GM12864 (cell line): ENCODE measurements around the gene SHPK.

Experiments used
- DNase-seq: peaks from one replicate; pipeline ENCODE4 v3.0.0-alpha.2; 2011; ENCODE audit warnings: low read depth
- H3K4me3 ChIP-seq: 2 replicates; pipeline ENCODE4 v1.5.1; 2011; ENCODE audit warnings: mild to moderate bottlenecking, low read depth, low read length, control low read depth
- TF ChIP-seq, protein P1 (sequence below): IDR thresholded peaks from 2 replicates; pipeline ENCODE4 v1.5.1; 2011; ENCODE audit warnings: low read depth, mild to moderate bottlenecking, moderate library complexity, low read length, control low read depth, inconsistent platforms; ENCODE audit errors: missing control alignments

The SHPK gene

DNA sequence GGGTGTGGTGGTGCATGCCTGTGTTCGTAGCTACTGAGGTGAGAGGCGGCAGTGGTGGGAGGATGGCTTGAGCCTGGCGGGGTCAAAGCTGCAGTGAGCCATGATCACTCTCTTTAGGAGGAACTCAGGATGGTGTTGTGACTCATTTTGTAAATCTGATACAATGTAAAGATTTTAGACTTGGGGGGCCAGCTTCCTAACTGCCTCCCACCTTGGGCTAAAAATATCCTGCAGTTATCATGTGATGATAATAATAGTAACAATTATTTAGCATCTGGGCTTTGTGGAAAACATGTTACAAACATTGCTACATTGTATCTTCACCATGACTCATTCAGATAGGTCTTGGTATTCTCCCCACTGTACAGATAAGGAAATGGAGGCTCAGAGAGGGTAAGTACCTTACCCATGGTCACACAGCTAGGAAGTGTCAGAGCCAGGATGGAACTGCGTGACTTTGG is 7.9 kb upstream of the SHPK start:
- TF ChIP-seq, protein P1, sequence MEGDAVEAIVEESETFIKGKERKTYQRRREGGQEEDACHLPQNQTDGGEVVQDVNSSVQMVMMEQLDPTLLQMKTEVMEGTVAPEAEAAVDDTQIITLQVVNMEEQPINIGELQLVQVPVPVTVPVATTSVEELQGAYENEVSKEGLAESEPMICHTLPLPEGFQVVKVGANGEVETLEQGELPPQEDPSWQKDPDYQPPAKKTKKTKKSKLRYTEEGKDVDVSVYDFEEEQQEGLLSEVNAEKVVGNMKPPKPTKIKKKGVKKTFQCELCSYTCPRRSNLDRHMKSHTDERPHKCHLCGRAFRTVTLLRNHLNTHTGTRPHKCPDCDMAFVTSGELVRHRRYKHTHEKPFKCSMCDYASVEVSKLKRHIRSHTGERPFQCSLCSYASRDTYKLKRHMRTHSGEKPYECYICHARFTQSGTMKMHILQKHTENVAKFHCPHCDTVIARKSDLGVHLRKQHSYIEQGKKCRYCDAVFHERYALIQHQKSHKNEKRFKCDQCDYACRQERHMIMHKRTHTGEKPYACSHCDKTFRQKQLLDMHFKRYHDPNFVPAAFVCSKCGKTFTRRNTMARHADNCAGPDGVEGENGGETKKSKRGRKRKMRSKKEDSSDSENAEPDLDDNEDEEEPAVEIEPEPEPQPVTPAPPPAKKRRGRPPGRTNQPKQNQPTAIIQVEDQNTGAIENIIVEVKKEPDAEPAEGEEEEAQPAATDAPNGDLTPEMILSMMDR, result no peak
- no peak for DNase-seq
- no peak overlapping the region for H3K4me3 ChIP-seq

DNA sequence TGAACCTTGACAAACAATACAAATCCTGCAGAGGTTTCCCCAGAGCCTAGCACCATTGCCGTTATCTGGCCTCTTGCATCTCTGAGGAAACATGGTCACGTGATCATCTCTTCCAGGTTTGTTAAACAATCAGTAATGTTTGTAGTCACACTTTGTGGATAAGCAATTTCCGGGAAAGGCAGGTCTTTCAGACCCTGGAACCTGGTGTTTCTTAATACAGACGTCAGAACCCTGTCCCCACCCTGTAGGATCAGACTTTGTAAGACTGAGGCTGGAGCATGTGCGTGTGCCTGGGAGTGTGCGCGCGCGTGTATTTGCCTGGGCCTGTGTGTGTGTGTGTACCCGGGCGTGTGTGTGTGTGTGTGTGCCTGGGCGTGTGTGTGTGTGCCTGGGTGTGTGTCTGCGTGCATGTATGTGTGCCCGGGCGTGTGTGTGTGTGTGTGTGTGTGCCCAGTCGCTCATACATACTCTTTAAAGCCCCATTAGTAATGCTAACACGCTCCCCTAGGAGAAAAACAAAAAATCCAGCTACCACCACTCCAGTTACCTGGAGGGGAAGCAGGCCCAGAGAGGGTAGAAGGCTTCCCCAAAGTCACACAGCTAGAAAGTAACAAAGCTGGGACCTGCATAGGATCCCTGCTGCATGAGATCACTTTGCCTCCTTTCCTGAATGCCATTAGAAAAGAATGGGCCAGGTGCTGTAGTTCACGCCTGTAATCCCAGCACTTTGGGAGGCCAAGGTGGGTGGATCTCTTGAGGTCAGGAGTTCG is 5.9 kb upstream of the SHPK start:
- DNase-seq, result no peak
- H3K4me3 ChIP-seq, result no peak overlapping the region

DNA sequence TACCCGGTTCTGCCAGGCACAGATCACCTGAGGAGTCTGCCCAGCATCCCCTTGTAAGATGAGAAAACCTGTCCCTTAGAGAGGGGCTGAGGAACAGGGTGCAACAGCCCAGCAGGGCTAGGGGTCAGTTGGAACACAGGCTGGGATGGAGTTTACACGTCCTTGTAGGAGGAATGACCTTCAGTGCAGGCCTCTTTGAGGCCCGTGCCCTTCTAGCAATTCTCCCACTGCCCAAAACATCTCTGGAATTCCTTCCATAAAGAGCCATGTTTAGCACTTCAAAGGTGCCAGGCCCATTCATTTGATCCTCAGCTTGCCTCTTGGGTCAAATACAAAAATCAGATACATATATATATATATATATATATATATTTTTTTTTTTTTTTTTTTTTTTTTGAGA is 5.0 kb upstream of the SHPK start:
- H3K4me3 ChIP-seq, result no peak overlapping the region
- TF ChIP-seq, protein P1, result no peak

More for the DNA sequence above, 5.9 kb upstream of the SHPK start:
- TF ChIP-seq, protein P1, result no peak

DNA sequence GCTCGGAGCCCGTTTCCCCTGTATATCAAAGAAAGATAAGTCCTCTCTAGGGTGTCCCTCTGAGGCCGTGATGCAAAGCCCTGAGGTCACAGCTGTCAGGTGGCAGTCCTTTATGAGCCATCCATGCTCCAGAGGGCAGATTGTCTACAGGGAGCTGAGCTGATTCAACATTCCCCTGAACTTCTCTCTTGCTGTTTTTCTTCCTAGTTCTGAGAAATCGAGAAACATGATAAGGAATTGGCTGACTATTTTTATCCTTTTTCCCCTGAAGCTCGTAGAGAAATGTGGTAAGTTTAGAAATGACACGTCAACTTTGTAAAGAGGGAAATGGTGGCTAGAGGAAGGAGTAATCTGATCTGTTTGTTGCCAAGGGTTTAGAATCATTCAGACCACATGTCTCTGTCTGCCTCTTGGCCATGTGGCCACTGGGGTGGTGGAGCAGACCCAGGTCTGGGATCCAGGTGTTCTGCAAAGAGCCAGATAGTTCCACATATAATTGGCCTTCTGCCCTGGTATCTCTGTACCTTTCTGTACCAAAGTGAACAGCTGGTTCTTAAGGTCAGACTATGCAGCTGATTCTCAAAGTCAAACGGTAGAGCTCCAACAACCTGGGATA is 4.0 kb upstream of the SHPK start:
- TF ChIP-seq, protein P1, result no peak
- no peak overlapping the region for H3K4me3 ChIP-seq
- DNase-seq, result no peak

More for the DNA sequence above, 5.0 kb upstream of the SHPK start:
- DNase-seq, result no peak

DNA sequence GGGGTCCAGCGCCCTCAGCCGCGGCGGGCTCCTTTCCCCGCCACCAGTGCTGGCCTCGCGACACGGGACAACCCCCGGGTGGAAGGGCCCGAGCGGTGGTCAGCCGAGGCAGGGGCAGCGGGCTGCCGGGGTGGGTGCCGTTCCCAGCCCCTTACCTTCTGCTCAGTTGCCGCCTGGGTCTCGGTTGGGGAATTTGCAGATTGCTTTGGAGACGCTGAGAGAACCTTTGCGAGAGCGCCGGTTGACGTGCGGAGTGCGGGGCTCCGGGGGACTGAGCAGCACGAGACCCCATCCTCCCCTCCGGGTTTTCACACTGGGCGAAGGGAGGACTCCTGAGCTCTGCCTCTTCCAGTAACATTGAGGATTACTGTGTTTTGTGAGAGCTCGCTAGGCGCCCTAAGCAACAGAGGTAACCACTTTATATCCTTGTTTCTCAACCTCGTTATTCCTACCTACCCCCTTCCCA is 891 bp upstream of the SHPK start:
- no peak for DNase-seq
- TF ChIP-seq, protein P1, result no peak
- peak overlapping the region; percentile 99 for H3K4me3 ChIP-seq

DNA sequence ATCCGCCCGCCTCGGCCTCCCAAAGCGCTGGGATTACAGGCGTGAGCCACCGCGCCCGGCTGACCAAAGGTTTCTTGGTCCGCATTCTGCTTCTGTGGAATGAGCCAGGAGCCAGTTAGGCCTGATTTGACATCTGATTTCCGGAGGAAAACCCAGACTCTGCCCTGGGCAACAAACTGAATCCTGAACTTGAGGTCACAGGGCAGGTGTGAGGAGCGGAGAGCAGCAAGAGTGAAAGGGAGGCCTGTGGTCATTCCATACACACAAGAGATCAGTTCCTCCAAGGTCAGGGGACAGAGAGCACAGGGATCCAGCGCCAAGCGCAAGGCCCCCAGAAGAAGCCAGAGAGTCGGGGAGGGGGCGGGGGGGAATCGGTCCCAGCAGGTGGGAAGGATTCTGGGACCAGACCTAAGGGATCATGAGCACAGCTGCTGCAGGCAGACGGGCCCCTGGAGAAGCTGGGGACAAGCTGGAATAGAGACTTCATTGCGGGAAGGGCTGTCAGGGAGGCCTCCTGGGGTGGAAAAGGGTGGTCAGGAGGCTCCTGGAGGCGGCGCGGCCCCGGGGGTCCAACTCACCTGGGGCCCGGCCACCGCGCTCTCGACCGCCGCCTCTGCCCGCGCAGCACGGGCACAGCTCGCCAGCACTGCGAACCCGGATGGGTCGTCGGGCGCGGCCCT is 436 bp downstream of the SHPK start:
- TF ChIP-seq, protein P1, result peak; percentile 4
- DNase-seq, result no peak
- peak overlapping the region; percentile 99 for H3K4me3 ChIP-seq
